ENCODE measurements around the gene FBXL15.

The FBXL15 gene

GRCh38 chr10:102420714-102421506 lies at the start of gene FBXL15:
Gene FBXL15 (plus strand): TSS chr10:102420836. CDS start chr10:102421130, 294 bp downstream.
- peak; percentile 95 for DNase-seq (ENCODE audit: low read depth)

- DNase-seq (ENCODE audit: low read depth), result no peak
Observed at GRCh38 chr10:102371295-102371694, 49.3 kb upstream of the FBXL15 start.

GRCh38 chr10:102375250-102375649 lies 45.4 kb upstream of the FBXL15 start:
- DNase-seq (ENCODE audit: low read depth), result no peak

- no peak for DNase-seq (ENCODE audit: low read depth)
Observed at GRCh38 chr10:102375867-102376266, 44.8 kb upstream of the FBXL15 start.

GRCh38 chr10:102376901-102377300 lies 43.7 kb upstream of the FBXL15 start:
- no peak for DNase-seq (ENCODE audit: low read depth)

- no peak for DNase-seq (ENCODE audit: low read depth)
Observed at GRCh38 chr10:102379383-102379782, 41.3 kb upstream of the FBXL15 start.

GRCh38 chr10:102381983-102382382 lies 38.7 kb upstream of the FBXL15 start:
- DNase-seq (ENCODE audit: low read depth), result no peak

GRCh38 chr10:102382871-102383270 lies 37.8 kb upstream of the FBXL15 start:
- DNase-seq (ENCODE audit: low read depth), result no peak

GRCh38 chr10:102384053-102384452 lies 36.6 kb upstream of the FBXL15 start:
- peak; percentile 6 for DNase-seq (ENCODE audit: low read depth)

- peak; percentile 67 for DNase-seq (ENCODE audit: low read depth)
Observed at GRCh38 chr10:102384606-102385429, 35.8 kb upstream of the FBXL15 start.

GRCh38 chr10:102389894-102390293 lies 30.7 kb upstream of the FBXL15 start:
- no peak for DNase-seq (ENCODE audit: low read depth)

- DNase-seq (ENCODE audit: low read depth), result no peak
Observed at GRCh38 chr10:102392306-102392705, 28.3 kb upstream of the FBXL15 start.

GRCh38 chr10:102393411-102394078 lies 27.1 kb upstream of the FBXL15 start:
- DNase-seq (ENCODE audit: low read depth), result no peak

- peak; percentile 88 for DNase-seq (ENCODE audit: low read depth)
Observed at GRCh38 chr10:102394079-102394800, 26.4 kb upstream of the FBXL15 start.

- no peak for DNase-seq (ENCODE audit: low read depth)
Observed at GRCh38 chr10:102394801-102395399, 25.7 kb upstream of the FBXL15 start.

- DNase-seq (ENCODE audit: low read depth), result peak; percentile 79
Observed at GRCh38 chr10:102395400-102396316, 25.0 kb upstream of the FBXL15 start, which contains the start of gene NFKB2. Gene NFKB2 (plus strand): TSS chr10:102395705. CDS start chr10:102395960, 255 bp downstream.

GRCh38 chr10:102396317-102396650 lies 24.4 kb upstream of the FBXL15 start:
- DNase-seq (ENCODE audit: low read depth), result no peak

GRCh38 chr10:102396730-102397151 lies 23.9 kb upstream of the FBXL15 start:
- no peak for DNase-seq (ENCODE audit: low read depth)

GRCh38 chr10:102397222-102398171 lies 23.1 kb upstream of the FBXL15 start:
- DNase-seq (ENCODE audit: low read depth), result no peak

Data from stromal cell of bone marrow (primary cell).